GM12875 (cell line): ENCODE measurements around the gene RAB21.

Experiments used
- H3K4me3 ChIP-seq: one replicate; pipeline ENCODE4 v1.5.1; 2011; ENCODE audit warnings: low read depth, low read length, control low read depth
- TF ChIP-seq, protein P1 (sequence below): IDR thresholded peaks from 2 replicates; pipeline ENCODE4 v1.5.1; 2011; ENCODE audit warnings: low read depth, mild to moderate bottlenecking, control low read depth, inconsistent platforms, low read length, moderate library complexity, borderline replicate concordance; ENCODE audit not compliant: insufficient read depth

Gene RAB21

DNA sequence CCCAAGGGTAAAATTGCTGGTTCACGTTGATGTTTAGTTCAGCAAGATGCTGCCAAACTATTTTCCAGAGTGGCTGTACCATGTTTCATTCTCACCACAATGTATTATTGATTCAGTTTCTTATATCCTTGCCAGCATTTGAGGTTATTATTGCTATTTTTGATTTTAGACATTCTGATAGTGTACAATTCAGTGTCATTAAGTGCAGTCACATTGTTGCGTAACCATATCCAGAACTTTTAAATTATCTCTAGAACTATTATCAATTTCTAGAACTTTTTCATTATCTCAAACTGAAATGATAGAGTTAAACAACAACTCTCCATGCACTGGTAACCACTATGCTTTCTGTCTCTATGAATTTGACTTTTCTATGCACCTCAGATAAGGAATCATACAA is 74.2 kb downstream of the RAB21 start:
- no peak overlapping the region for H3K4me3 ChIP-seq
- TF ChIP-seq, protein P1, sequence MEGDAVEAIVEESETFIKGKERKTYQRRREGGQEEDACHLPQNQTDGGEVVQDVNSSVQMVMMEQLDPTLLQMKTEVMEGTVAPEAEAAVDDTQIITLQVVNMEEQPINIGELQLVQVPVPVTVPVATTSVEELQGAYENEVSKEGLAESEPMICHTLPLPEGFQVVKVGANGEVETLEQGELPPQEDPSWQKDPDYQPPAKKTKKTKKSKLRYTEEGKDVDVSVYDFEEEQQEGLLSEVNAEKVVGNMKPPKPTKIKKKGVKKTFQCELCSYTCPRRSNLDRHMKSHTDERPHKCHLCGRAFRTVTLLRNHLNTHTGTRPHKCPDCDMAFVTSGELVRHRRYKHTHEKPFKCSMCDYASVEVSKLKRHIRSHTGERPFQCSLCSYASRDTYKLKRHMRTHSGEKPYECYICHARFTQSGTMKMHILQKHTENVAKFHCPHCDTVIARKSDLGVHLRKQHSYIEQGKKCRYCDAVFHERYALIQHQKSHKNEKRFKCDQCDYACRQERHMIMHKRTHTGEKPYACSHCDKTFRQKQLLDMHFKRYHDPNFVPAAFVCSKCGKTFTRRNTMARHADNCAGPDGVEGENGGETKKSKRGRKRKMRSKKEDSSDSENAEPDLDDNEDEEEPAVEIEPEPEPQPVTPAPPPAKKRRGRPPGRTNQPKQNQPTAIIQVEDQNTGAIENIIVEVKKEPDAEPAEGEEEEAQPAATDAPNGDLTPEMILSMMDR, result no peak

GRCh38 chr12:71837356-71837755 is 82.7 kb downstream of the RAB21 start:
- H3K4me3 ChIP-seq, result no peak overlapping the region
- TF ChIP-seq, protein P1, result no peak

GRCh38 chr12:71838231-71838630 is 83.6 kb downstream of the RAB21 start:
- no peak overlapping the region for H3K4me3 ChIP-seq
- TF ChIP-seq, protein P1, result no peak

DNA sequence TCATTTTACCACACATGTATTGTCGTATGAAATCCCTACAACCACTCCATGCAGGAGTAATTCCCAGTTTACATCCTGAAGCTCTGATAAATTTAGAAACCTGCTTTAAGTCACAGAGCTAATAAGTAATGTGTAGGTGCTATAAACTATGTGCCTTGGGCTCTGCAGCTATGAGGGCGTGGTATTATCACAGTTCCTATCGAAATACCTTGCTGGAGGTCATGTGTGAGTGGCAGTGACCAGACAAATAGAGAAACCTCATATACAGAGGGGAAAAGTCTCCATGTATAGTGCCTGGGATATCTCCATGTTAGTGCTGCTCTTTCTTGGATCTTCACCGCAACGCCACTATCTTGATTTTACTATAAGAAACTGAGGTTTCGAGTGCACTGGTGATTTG is 84.0 kb downstream of the RAB21 start:
- H3K4me3 ChIP-seq, result no peak overlapping the region
- TF ChIP-seq, protein P1, result no peak

DNA sequence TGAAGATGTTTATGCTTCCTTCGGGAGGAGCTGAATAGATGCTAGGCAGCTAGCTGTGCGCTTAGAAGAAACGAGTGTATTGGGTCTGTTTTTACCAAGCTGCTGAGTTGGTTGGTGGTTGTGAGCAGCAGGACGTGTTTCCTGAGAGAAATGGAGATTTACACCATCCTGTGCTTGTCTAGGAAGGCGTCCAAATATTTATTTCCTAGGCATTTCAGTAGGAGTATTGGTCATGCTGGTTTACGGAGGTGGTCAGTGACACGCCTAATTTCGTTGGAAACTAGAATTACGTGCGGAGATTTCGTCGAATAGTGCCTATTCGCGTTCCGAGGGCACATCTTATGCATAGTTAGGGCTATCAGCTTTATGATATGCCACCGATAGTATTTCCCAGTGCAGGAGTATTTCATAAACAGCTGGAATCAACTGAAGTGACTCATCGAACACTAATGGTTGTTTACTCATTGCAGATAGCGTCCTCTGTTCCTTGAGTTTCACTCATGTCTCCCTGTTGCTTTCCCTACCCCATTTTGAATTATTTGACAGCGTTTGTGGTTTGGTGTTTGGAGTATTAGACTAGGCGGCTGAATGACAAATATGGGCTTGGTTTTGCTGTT is 85.7 kb downstream of the RAB21 start:
- TF ChIP-seq, protein P1, result no peak

GRCh38 chr12:71846322-71846940 is 91.8 kb downstream of the RAB21 start:
- TF ChIP-seq, protein P1, result peak; percentile 23; the same call in 1 of the 2 replicates
- no peak overlapping the region for H3K4me3 ChIP-seq

More for the DNA sequence above, 85.7 kb downstream of the RAB21 start:
- peak overlapping the region; percentile 93 for H3K4me3 ChIP-seq

GRCh38 chr12:71848212-71848611 is 93.5 kb downstream of the RAB21 start:
- no peak overlapping the region for H3K4me3 ChIP-seq
- TF ChIP-seq, protein P1, result no peak
